GM23338 (cell line): ENCODE data around the gene CSRNP3. TPM values are rescaled to one million over a fixed set of nuclear protein-coding genes. Genes with fewer than 3 reads are reported as not detected.

ENCODE experiments used
- ATAC-seq: fragments of 200-7000 bp; cut with Tn5 transposase; 3 replicates; pipeline ENCODE4 v1.9.1; 2020
- DNase-seq: peaks from one replicate; pipeline ENCODE4 v3.0.0-alpha.2; 2015; ENCODE audit warnings: low spot score
- H2AFZ ChIP-seq: fragments of 200-600 bp; sonication (generic); 2 replicates; pipeline ENCODE4 v1.8.0; 2016; ENCODE audit warnings: antibody characterized with exemption, mild to moderate bottlenecking, moderate library complexity
- H3F3A ChIP-seq: fragments of 200-600 bp; sonication (generic); replicated peaks from 2 replicates; pipeline ENCODE4 v1.8.0; 2017; ENCODE audit warnings: antibody characterized with exemption, mixed run types, low read depth
- H3K27ac ChIP-seq: fragments of 200-600 bp; sonication (generic); 2 replicates; pipeline ENCODE4 v1.6.1; 2016; ENCODE audit warnings: low read depth
- H3K27me3 ChIP-seq: fragments of 200-600 bp; sonication (generic); 2 replicates; pipeline ENCODE4 v1.8.0; 2016; ENCODE audit warnings: mild to moderate bottlenecking, mixed run types, moderate library complexity; ENCODE audit not compliant: insufficient read depth
- H3K36me3 ChIP-seq: fragments of 200-600 bp; sonication (generic); 2 replicates; pipeline ENCODE4 v1.8.0; 2016; ENCODE audit warnings: mild to moderate bottlenecking; ENCODE audit not compliant: insufficient read depth
- H3K4me1 ChIP-seq: fragments of 200-600 bp; sonication (generic); 2 replicates; pipeline ENCODE4 v1.8.0; 2016; ENCODE audit warnings: mild to moderate bottlenecking, moderate library complexity; ENCODE audit not compliant: insufficient read depth
- H3K4me2 ChIP-seq: fragments of 200-600 bp; sonication (generic); 2 replicates; pipeline ENCODE4 v1.7.1; 2017; ENCODE audit warnings: mixed run types
- H3K4me3 ChIP-seq: fragments of 200-600 bp; sonication (generic); 2 replicates; pipeline ENCODE4 v1.6.1; 2016; ENCODE audit warnings: mixed run types
- H3K79me2 ChIP-seq: fragments of 200-600 bp; sonication (generic); replicated peaks from 2 replicates; pipeline ENCODE4 v1.8.0; 2017; ENCODE audit warnings: mild to moderate bottlenecking; ENCODE audit not compliant: insufficient read depth
- H3K9me2 ChIP-seq: fragments of 200-600 bp; sonication (generic); 2 replicates; pipeline ENCODE4 v1.8.0; 2017; ENCODE audit not compliant: insufficient read depth
- H4K20me1 ChIP-seq: fragments of 200-600 bp; sonication (generic); replicated peaks from 2 replicates; pipeline ENCODE4 v1.8.0; 2017; ENCODE audit warnings: mild to moderate bottlenecking; ENCODE audit not compliant: insufficient read depth
- H3K27ac Mint-ChIP-seq: 2 replicates; pipeline ENCODE4 v1.8.0; 2020; ENCODE audit warnings: inconsistent platforms, mild to moderate bottlenecking, moderate library complexity, mixed read lengths
- H3K27me3 Mint-ChIP-seq: 3 replicates; pipeline ENCODE4 v1.8.0; 2022; ENCODE audit warnings: low read depth, mild to moderate bottlenecking, moderate library complexity, mixed read lengths, inconsistent platforms; ENCODE audit not compliant: insufficient read depth, poor library complexity
- H3K36me3 Mint-ChIP-seq: 3 replicates; pipeline ENCODE4 v1.8.0; 2021; ENCODE audit warnings: low read depth, mild to moderate bottlenecking, inconsistent platforms, moderate library complexity, mixed read lengths
- H3K4me1 Mint-ChIP-seq: 3 replicates; pipeline ENCODE4 v1.8.0; 2020; ENCODE audit warnings: mild to moderate bottlenecking, inconsistent platforms, mixed read lengths
- H3K4me3 Mint-ChIP-seq: 3 replicates; pipeline ENCODE4 v1.8.0; 2021; ENCODE audit warnings: moderate library complexity, mild to moderate bottlenecking, inconsistent platforms, mixed read lengths
- H3K9me3 Mint-ChIP-seq: 3 replicates; pipeline ENCODE4 v1.8.0; 2020; ENCODE audit warnings: moderate library complexity, mild to moderate bottlenecking, inconsistent platforms, mixed read lengths
- CREB1 ChIP-seq: fragments of 250-450 bp; sonication (Bioruptor Pico); IDR thresholded peaks from 2 replicates; pipeline ENCODE4 v1.5.0; 2020; ENCODE audit warnings: low read depth, mild to moderate bottlenecking, moderate library complexity
- CTCF ChIP-seq, 2 experiments: fragments of 200-600 bp in 1 of 2; sonication (generic) in 1 of 2; conservative IDR thresholded peaks; 2 replicates each; pipeline versions ENCODE4 v1.5.1 to v1.6.1; 2016 to 2017; ENCODE audit warnings: antibody characterized with exemption in 2 of 2, low read depth in 2 of 2, mild to moderate bottlenecking in 2 of 2, moderate library complexity in 1 of 2
- EZH2 ChIP-seq: fragments of 200-600 bp; sonication (generic); IDR thresholded peaks from one replicate; pipeline ENCODE4 v1.8.0; 2017; ENCODE audit warnings: antibody characterized with exemption, mild to moderate bottlenecking, low read depth; ENCODE audit not compliant: unreplicated experiment
- EZH2phosphoT487 ChIP-seq: fragments of 200-600 bp; sonication (generic); IDR thresholded peaks from one replicate; pipeline ENCODE4 v1.8.1; 2018; ENCODE audit warnings: antibody characterized with exemption; ENCODE audit not compliant: unreplicated experiment
- NANOG ChIP-seq: IDR thresholded peaks from 2 replicates; pipeline ENCODE4 v1.6.1; 2016; ENCODE audit warnings: antibody characterized with exemption, borderline replicate concordance
- POLR2AphosphoS5 ChIP-seq: IDR thresholded peaks from 2 replicates; pipeline ENCODE4 v1.6.1; 2016; ENCODE audit warnings: antibody characterized with exemption, low read depth
- STAT1 ChIP-seq: IDR thresholded peaks from one replicate; pipeline ENCODE4 v1.6.1; 2016; ENCODE audit warnings: antibody characterized with exemption; ENCODE audit not compliant: unreplicated experiment
- ZNF114 ChIP-seq: fragments of 250-450 bp; sonication (Bioruptor Pico); IDR thresholded peaks from 2 replicates; pipeline ENCODE4 v1.5.0; 2020; ENCODE audit warnings: mild to moderate bottlenecking, moderate library complexity
- ZNF462 ChIP-seq: fragments of 250-450 bp; sonication (Bioruptor Pico); IDR thresholded peaks from 2 replicates; pipeline ENCODE4 v1.5.0; 2020; ENCODE audit warnings: mild to moderate bottlenecking, moderate library complexity
- polyA plus RNA-seq: library from polyadenylated mRNA; unstranded; fragments of >200 nt; fragmentation: Nextera tagmentation; extraction: Ambion mirVana; gene quantifications from 2 replicates; pipeline ENCODE4 v1.2.1, GENCODE V29; 2016
- total RNA-seq: library from RNA; depleted of rRNA; stranded (reverse); fragments of >200 nt; shearing (Covaris generic); gene quantifications from 2 replicates; pipeline ENCODE4 v1.2.3, GENCODE V29; 2014

Gene CSRNP3
- total and polyA plus RNA-seq, 2 experiments from 2014 or later = 3.8 to 6.8 TPM

DNA sequence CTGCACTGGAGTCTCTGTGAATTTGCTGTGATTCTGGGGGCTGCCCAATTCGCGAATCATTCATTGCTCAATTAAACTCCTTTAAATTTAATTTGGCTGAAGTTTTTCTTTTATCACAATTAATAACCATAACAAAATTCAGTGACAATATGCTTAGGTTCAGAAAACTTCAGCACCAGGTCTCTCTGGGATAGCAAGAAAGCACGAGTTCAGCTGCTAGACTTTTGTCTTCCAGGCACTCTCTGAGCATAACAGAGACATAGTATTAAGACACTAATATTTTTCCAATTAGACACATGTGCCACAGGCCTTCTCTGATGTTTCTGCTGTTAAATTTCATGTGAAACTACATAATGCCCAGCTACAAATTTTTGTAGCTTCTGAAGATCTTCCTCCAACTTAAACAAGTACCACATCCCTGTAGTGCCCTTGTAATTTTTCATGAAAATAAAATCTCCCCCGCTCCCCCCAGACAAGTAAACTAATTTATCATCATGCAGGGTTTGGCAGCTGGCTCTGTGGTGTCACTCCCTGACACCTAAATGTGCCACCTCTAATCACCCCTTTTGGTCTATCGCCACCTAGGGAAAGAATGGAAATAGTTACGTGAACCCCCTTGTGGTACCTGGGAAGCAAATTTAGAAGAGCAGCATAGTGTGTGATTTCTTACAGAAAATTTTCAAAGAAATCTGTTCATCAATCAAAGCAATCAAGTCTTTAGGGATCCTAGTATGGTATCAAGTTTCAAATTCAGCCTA, 94.1 kb downstream of the CSRNP3 start:
- H3K9me2 ChIP-seq = no peaks in the 10 kb centered on the region
- H3F3A ChIP-seq = no peaks in the 10 kb centered on the region
- no peak overlapping the region for H3K4me3 Mint-ChIP-seq
- TF ChIP-seq POLR2AphosphoS5 (no peak), EZH2phosphoT487 (no peak), EZH2 (no peak), CTCF (conservative IDR thresholded peaks at IDR 0.05; ENCODE audit: low read depth in 2 of 2) (peak; percentile 83 to 88), STAT1 (no peak), CREB1 (no peak)
- H3K9me3 Mint-ChIP-seq = no peaks in the 10 kb centered on the region
- no peaks in the 10 kb centered on the region for H3K27me3 Mint-ChIP-seq
- peaks cover 23% of the 10 kb centered on the region for H3K4me1 Mint-ChIP-seq
- H3K27ac ChIP-seq = no peak overlapping the region
- no peak overlapping the region for H2AFZ ChIP-seq
- ATAC-seq = peak; percentile 92
- H3K4me3 ChIP-seq = no peak overlapping the region
- H3K36me3 ChIP-seq = no peaks in the 10 kb centered on the region
- H3K4me2 ChIP-seq = no peak overlapping the region
- DNase-seq = peak; percentile 82
- H3K27ac Mint-ChIP-seq = no peak overlapping the region
- H3K36me3 Mint-ChIP-seq = no peaks in the 10 kb centered on the region
- peaks cover 10% of the 10 kb centered on the region for H3K4me1 ChIP-seq
- H3K79me2 ChIP-seq = no peaks in the 10 kb centered on the region
- no peaks in the 10 kb centered on the region for H4K20me1 ChIP-seq
- no peaks in the 10 kb centered on the region for H3K27me3 ChIP-seq

DNA sequence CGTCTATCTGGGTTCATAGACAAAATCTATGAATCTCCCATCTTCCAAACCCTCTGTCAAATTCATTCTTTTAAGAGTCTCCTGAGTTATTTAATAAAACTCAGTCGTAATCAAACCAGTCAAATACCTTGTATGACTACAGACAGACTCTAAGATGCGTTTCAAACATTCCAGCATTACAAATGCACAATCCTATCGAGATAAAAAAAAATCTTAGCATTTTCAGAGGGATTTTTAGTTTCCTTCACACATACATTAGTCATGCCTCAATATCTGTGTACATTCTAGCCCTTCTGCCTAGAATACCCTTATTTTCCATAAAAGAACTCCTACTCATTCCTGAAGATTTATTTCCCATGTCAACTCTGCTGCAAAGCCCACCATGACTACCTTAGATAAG, 96.5 kb downstream of the CSRNP3 start:
- no peaks in the 10 kb centered on the region for H3K27me3 Mint-ChIP-seq
- Histone ChIP-seq H2AFZ (no peak overlapping the region), H3K79me2 (no peaks in the 10 kb centered on the region), H3K4me1 (peaks cover 10% of the 10 kb centered on the region), H3F3A (no peaks in the 10 kb centered on the region), H3K27ac (no peak overlapping the region), H3K9me2 (no peaks in the 10 kb centered on the region), H3K27me3 (no peaks in the 10 kb centered on the region), H3K4me2 (no peak overlapping the region), H4K20me1 (no peaks in the 10 kb centered on the region), H3K4me3 (no peak overlapping the region), H3K36me3 (no peaks in the 10 kb centered on the region)
- no peak overlapping the region for H3K4me3 Mint-ChIP-seq
- peaks cover 23% of the 10 kb centered on the region for H3K4me1 Mint-ChIP-seq
- ATAC-seq (no peak), DNase-seq (no peak)
- no peaks in the 10 kb centered on the region for H3K9me3 Mint-ChIP-seq
- no peak overlapping the region for H3K27ac Mint-ChIP-seq
- no peaks in the 10 kb centered on the region for H3K36me3 Mint-ChIP-seq
- TF ChIP-seq CTCF (conservative IDR thresholded peaks at IDR 0.05; ENCODE audit: low read depth in 2 of 2) (no peak), ZNF462 (no peak), EZH2 (no peak), EZH2phosphoT487 (no peak), POLR2AphosphoS5 (no peak), ZNF114 (CRISPR knock-in tag) (no peak), NANOG (no peak), STAT1 (no peak)
